IMR-90 (cell line): ENCODE data around the gene FCRL2. TPM values are rescaled to one million over a fixed set of nuclear protein-coding genes. Genes with fewer than 3 reads are reported as not detected.
"Not testable (repeated sequence)": the region's sequence is repeated elsewhere in the genome, so short reads cannot be mapped to it uniquely, and the experiment has no call there.

Experiments used
- ATAC-seq: fragments of 200-7000 bp; cut with Tn5 transposase; 2 replicates; pipeline ENCODE4 v1.9.1; 2020; ENCODE audit warnings: low read depth, mild to moderate bottlenecking, moderate library complexity
- BruUV-seq: library from RNA; stranded (reverse); fragments of 400-500 nt; replicated peaks from 2 replicates; lab custom pipeline; 2021; lab: Mats Ljungman, UMichigan
- CTCF ChIA-PET: fragments of 300-600 bp; formaldehyde crosslinking; extraction: SDS; loops from one replicate; lab custom pipeline; 2021; ENCODE audit warnings: antibody characterized with exemption; lab: Yijun Ruan, JAX
- POLR2A ChIA-PET: fragments of 300-600 bp; sonication (Branson Sonifier 250); formaldehyde crosslinking; loops from one replicate; lab custom pipeline; 2022; ENCODE audit warnings: antibody characterized with exemption; ENCODE audit not compliant: unreplicated experiment; lab: Charles Lee
- DNase-seq: peaks from one replicate; pipeline ENCODE4 v3.0.0; 2013
- H2AFZ ChIP-seq: replicated peaks from 2 replicates; pipeline ENCODE3; 2013; ENCODE audit warnings: low read length, mild to moderate bottlenecking; ENCODE audit not compliant: poor library complexity
- H2AK5ac ChIP-seq: 2 replicates; pipeline ENCODE4 v1.6.1; 2013; ENCODE audit warnings: low read depth, low read length, inconsistent platforms
- H2AK9ac ChIP-seq: replicated peaks from 2 replicates; pipeline ENCODE3; 2013; ENCODE audit warnings: mild to moderate bottlenecking, low read depth, low read length, moderate library complexity; ENCODE audit not compliant: poor library complexity
- H2BK120ac ChIP-seq: 2 replicates; pipeline ENCODE4 v1.6.1; 2013; ENCODE audit warnings: low read depth, low read length, inconsistent platforms
- H2BK15ac ChIP-seq: 3 replicates; pipeline ENCODE4 v1.6.1; 2013; ENCODE audit warnings: low read depth, low read length, inconsistent platforms
- H2BK20ac ChIP-seq: 2 replicates; pipeline ENCODE4 v1.6.1; 2013; ENCODE audit warnings: low read depth, mild to moderate bottlenecking, inconsistent platforms, low read length, moderate library complexity
- H2BK5ac ChIP-seq: 2 replicates; pipeline ENCODE4 v1.6.1; 2013; ENCODE audit warnings: mild to moderate bottlenecking, low read depth, low read length, inconsistent platforms; ENCODE audit not compliant: poor library complexity, severe bottlenecking
- H3K14ac ChIP-seq: replicated peaks from 2 replicates; pipeline ENCODE4 v1.6.1; 2013; ENCODE audit warnings: low read depth, low read length, inconsistent platforms
- H3K18ac ChIP-seq: 2 replicates; pipeline ENCODE4 v1.6.1; 2013; ENCODE audit warnings: low read depth, low read length, control low read depth
- H3K23ac ChIP-seq: 2 replicates; pipeline ENCODE4 v1.6.1; 2013; ENCODE audit warnings: low read depth, low read length, inconsistent platforms
- H3K27ac ChIP-seq: 2 replicates; pipeline ENCODE4 v1.5.1; 2013; ENCODE audit warnings: mild to moderate bottlenecking, control low read depth, low read length; ENCODE audit not compliant: insufficient read depth
- H3K27me3 ChIP-seq: 2 replicates; pipeline ENCODE4 v1.6.1; 2013; ENCODE audit warnings: low read length; ENCODE audit not compliant: control insufficient read depth, insufficient read depth
- H3K36me3 ChIP-seq: 2 replicates; pipeline ENCODE4 v1.6.1; 2013; ENCODE audit warnings: low read length, mixed read lengths; ENCODE audit not compliant: control insufficient read depth, insufficient read depth
- H3K4ac ChIP-seq: 2 replicates; pipeline ENCODE4 v1.6.1; 2013; ENCODE audit warnings: low read depth, low read length, inconsistent platforms
- H3K4me1 ChIP-seq: 2 replicates; pipeline ENCODE4 v1.6.1; 2013; ENCODE audit warnings: low read length, mixed read lengths; ENCODE audit not compliant: control insufficient read depth, insufficient read depth
- H3K4me2 ChIP-seq: 2 replicates; pipeline ENCODE4 v1.6.1; 2013; ENCODE audit warnings: low read depth, mild to moderate bottlenecking, control low read depth, low read length, moderate library complexity
- H3K4me3 ChIP-seq: 2 replicates; pipeline ENCODE4 v1.5.1; 2013; ENCODE audit warnings: low read depth, mild to moderate bottlenecking, control low read depth, low read length, moderate library complexity; ENCODE audit not compliant: insufficient read depth
- H3K56ac ChIP-seq: 2 replicates; pipeline ENCODE4 v1.6.1; 2013; ENCODE audit warnings: low read length, inconsistent platforms; ENCODE audit not compliant: insufficient read depth; ENCODE audit errors: extremely low read depth
- H3K79me1 ChIP-seq, 2 experiments: 2 replicates each; pipeline ENCODE4 v1.6.1; 2013; ENCODE audit warnings: low read length in 2 of 2, inconsistent platforms in 1 of 2, low read depth in 1 of 2
- H3K9ac ChIP-seq: 2 replicates; pipeline ENCODE4 v1.6.1; 2013; ENCODE audit warnings: low read depth, low read length, control low read depth
- H3K9me1 ChIP-seq: 2 replicates; pipeline ENCODE4 v1.6.1; 2013; ENCODE audit warnings: low read length, inconsistent platforms; ENCODE audit not compliant: insufficient read depth
- H3K9me3 ChIP-seq: 2 replicates; pipeline ENCODE4 v1.6.1; 2013; ENCODE audit warnings: low read length; ENCODE audit not compliant: control insufficient read depth, insufficient read depth
- H4K20me1 ChIP-seq: 2 replicates; pipeline ENCODE4 v1.6.1; 2013; ENCODE audit warnings: low read length, inconsistent platforms; ENCODE audit not compliant: insufficient read depth
- H4K5ac ChIP-seq: 2 replicates; pipeline ENCODE4 v1.6.1; 2013; ENCODE audit warnings: mild to moderate bottlenecking, low read depth, low read length, control low read depth
- H4K8ac ChIP-seq, 2 experiments: 2 replicates each; pipeline ENCODE4 v1.6.1; 2013; ENCODE audit warnings: low read depth in 2 of 2, low read length in 2 of 2, control low read depth in 1 of 2, inconsistent platforms in 1 of 2
- H4K91ac ChIP-seq: 2 replicates; pipeline ENCODE4 v1.6.1; 2013; ENCODE audit warnings: low read depth, low read length, inconsistent platforms; ENCODE audit not compliant: insufficient read depth
- SMC3 ChIP-seq: fragments of 150-350 bp; IDR thresholded peaks from 2 replicates; pipeline ENCODE4 v1.6.1; 2016; ENCODE audit warnings: low read depth, mild to moderate bottlenecking, antibody characterized with exemption, low read length, moderate library complexity
- WGBS, 2 experiments: methylation state at CpG; one replicate each; pipeline versions ENCODE4 v1.1.5 to v1.1.7; 2013; ENCODE audit warnings: missing lambda C conversion rate in 2 of 2; ENCODE audit not compliant: insufficient read length in 1 of 2; ENCODE audit errors: extremely low coverage in 2 of 2; 5-methylcytosine and 5-hydroxymethylcytosine counted together
- dilution Hi-C: fragments of 300-500 bp; cut with HindIII; formaldehyde crosslinking; loops from one replicate; pipeline ENCODE4 v1.14.3; 2018; ENCODE audit warnings: low sequenced_read_pairs; ENCODE audit not compliant: unreplicated experiment
- in situ Hi-C: fragments of 300-500 bp; cut with MboI; formaldehyde crosslinking; loops from 3 replicates; pipeline ENCODE4 v1.14.3; 2019; ENCODE audit warnings: low sequenced_read_pairs, inconsistent platforms, mixed read lengths
- intact Hi-C: fragments of 100-400 bp; cut with micrococcal nuclease; formaldehyde crosslinking; loops from 2 replicates; pipeline ENCODE4 v1.10.0; 2022
- polyA plus RNA-seq, 3 experiments: library from polyadenylated mRNA; depleted of rRNA; stranded (reverse); fragments of >200 nt; gene quantifications; 2 replicates each; pipeline ENCODE4 v1.2.3, GENCODE V29; 2012; ENCODE audit warnings: low replicate concordance in 1 of 3
- total RNA-seq: library from RNA; depleted of rRNA; stranded (reverse); fragments of >200 nt; gene quantifications from 2 replicates; pipeline ENCODE4 v1.2.3, GENCODE V29; 2012

The FCRL2 gene
- total and polyA plus RNA-seq, 2 of the 4 experiments (the other 2 are of a cell fraction): not detected

DNA sequence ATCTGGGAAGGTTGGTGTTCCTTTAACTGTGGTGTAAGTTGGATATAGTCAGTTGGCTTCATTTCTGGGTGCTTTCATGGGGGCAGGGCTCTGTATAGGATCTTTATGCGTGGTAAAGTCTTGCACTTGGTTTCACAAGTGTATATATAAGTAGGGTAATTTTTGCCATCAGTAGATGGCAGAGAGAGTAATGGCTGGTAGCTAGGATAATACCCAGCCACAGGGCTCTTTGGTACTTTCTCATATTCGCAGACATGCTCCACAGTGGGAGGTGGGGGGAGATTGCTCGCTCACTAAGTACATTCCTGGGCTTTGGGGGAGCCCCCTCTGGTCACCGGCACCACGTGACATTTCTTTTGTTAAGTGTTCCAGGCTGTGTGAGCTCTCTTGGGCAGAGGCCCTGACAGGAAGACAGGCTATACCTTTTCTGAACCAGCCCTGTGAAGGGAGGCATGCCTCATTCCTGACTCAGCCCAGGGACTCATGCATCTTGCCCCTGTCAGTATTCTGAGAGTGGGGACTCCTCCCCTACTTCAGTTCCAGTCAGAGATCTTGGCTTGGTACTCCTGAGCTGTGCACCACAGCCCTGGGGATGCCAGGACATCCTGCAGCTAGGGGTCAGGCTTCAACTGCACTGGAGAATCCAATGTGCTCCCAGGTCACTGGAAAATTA is 37.6 kb downstream of the FCRL2 start:
- CTCF ChIA-PET: no interaction called here
- POLR2A ChIA-PET: no interaction called here
- H4K20me1 ChIP-seq: no peaks in the 10 kb centered on the region
- H4K8ac ChIP-seq: no peak overlapping the region
- H3K79me1 ChIP-seq: no peaks in the 10 kb centered on the region
- no peaks in the 10 kb centered on the region for H3K9me3 ChIP-seq
- H3K27me3 ChIP-seq: no peaks in the 10 kb centered on the region
- H3K23ac ChIP-seq: no peak overlapping the region
- DNase-seq (no peak), ATAC-seq (no peak)
- H4K5ac ChIP-seq: no peak overlapping the region
- dilution Hi-C loops (no loop called here), intact Hi-C loops (no loop called here), in situ Hi-C loops (no loop called here)
- no peaks in the 10 kb centered on the region for H3K4me1 ChIP-seq
- no peak overlapping the region for H3K9ac ChIP-seq
- no peak overlapping the region for H3K27ac ChIP-seq
- H2BK20ac ChIP-seq: no peak overlapping the region
- H3K18ac ChIP-seq: no peak overlapping the region
- no peak overlapping the region for H2AK9ac ChIP-seq
- H2AK5ac ChIP-seq: no peak overlapping the region
- no peaks in the 10 kb centered on the region for H3K9me1 ChIP-seq
- H2BK120ac ChIP-seq: no peak overlapping the region
- no peak overlapping the region for H3K4ac ChIP-seq
- no peak overlapping the region for H2AFZ ChIP-seq
- no peak overlapping the region for H3K4me2 ChIP-seq
- no peak overlapping the region for H2BK5ac ChIP-seq
- no peak overlapping the region for H4K91ac ChIP-seq
- no peaks in the 10 kb centered on the region for H3K36me3 ChIP-seq
- no peak for TF ChIP-seq SMC3
- no peak overlapping the region for H3K56ac ChIP-seq
- H2BK15ac ChIP-seq: no peak overlapping the region
- H3K4me3 ChIP-seq: no peak overlapping the region
- WGBS, 2 experiments: 40% methylated on average over 2 of the region's 5 CpGs; no CpG with 5 or more reads in 1 of the 2 experiments
- H3K14ac ChIP-seq: no peak overlapping the region
- no TSS peak for BruUV-seq

DNA sequence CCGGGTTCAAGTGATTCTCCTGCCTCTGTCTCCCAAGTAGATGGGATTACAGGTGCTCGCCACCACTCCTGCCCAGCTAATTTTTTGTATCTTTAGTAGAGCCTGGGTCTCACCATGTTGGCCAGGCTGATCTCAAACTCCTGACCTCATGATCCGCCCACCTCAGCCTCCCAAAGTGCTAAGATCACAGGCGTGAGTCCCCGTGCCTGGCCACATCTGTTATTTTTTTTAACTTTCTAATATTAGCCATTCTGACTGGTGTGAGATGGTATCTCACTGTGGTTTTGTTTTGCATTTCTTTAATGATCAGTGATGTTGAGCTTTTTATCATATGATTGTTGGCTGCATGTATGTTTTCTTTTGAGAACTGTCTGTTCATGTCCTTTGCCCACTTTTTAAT is 40.9 kb downstream of the FCRL2 start:
- BruUV-seq, POLR2A ChIA-PET, H3K56ac ChIP-seq, H2BK15ac ChIP-seq, H3K4me2 ChIP-seq, intact Hi-C loops, H3K9me3 ChIP-seq, in situ Hi-C loops, CTCF ChIA-PET, H3K79me1 ChIP-seq, H3K9me1 ChIP-seq, H3K36me3 ChIP-seq, H3K9ac ChIP-seq, H3K4me1 ChIP-seq, H4K5ac ChIP-seq, H2AK5ac ChIP-seq, H4K20me1 ChIP-seq, H3K27ac ChIP-seq, H3K14ac ChIP-seq, H2AK9ac ChIP-seq, H3K23ac ChIP-seq, H3K4ac ChIP-seq, H2BK20ac ChIP-seq, dilution Hi-C loops, H2BK120ac ChIP-seq, H3K27me3 ChIP-seq, H2BK5ac ChIP-seq, H4K91ac ChIP-seq, DNase-seq, H4K8ac ChIP-seq, H3K4me3 ChIP-seq, H3K18ac ChIP-seq, H2AFZ ChIP-seq, ATAC-seq: not testable (repeated sequence)
- 83% methylated on average over 1 of the region's 5 CpGs; no CpG with 5 or more reads in 1 of the 2 experiments for WGBS, 2 experiments
